Measurements from ENCODE around the gene RPLP2. TPM values are rescaled to one million over a fixed set of nuclear protein-coding genes. Genes with fewer than 3 reads are reported as not detected.

RPLP2 gene
- total RNA-seq, 3 donors from 2014 or later, result 583 to 1,665 (median 1,093) TPM

GRCh38 chr11:792873-793272 lies 16.9 kb upstream of the RPLP2 start:
- Histone ChIP-seq H3K27me3 (peaks cover 0 to 11% of the 10 kb centered on the region in 2 donors), H3K27ac (no peak overlapping the region), H3K4me1 (peaks cover 10 to 14% of the 10 kb centered on the region in 2 donors), H3K9me3 (no peaks in the 10 kb centered on the region), H3K4me3 (no peak overlapping the region), H3K36me3 (no peaks in the 10 kb centered on the region)
- TF ChIP-seq POLR2AphosphoS5 (IDR thresholded peaks at IDR 0.05) (no peak), POLR2A (IDR thresholded peaks at IDR 0.05) (no peak)
- intact Hi-C loops (cut with DNase I; ENCODE audit: low total_unique reads), result no loop called here
- no peak for DNase-seq (ENCODE audit: low spot score in 2 of 2)

- H3K4me1 ChIP-seq, result peaks cover 10 to 14% of the 10 kb centered on the region in 2 donors
- no peak for DNase-seq (ENCODE audit: low spot score in 2 of 2)
- TF ChIP-seq POLR2AphosphoS5 (IDR thresholded peaks at IDR 0.05) (no peak), CTCF (IDR thresholded peaks at IDR 0.05) (no peak), POLR2A (IDR thresholded peaks at IDR 0.05) (no peak)
- no peaks in the 10 kb centered on the region for H3K9me3 ChIP-seq
- intact Hi-C loops (cut with DNase I; ENCODE audit: low total_unique reads), result no loop called here
- H3K27ac ChIP-seq, result no peak overlapping the region
- H3K36me3 ChIP-seq, result no peaks in the 10 kb centered on the region
- no peak overlapping the region for H3K4me3 ChIP-seq
- H3K27me3 ChIP-seq, result peaks cover 0 to 11% of the 10 kb centered on the region in 2 donors
These were observed 16.2 kb upstream of the RPLP2 start for GRCh38 chr11:793556-793955.

- Histone ChIP-seq H3K36me3 (no peaks in the 10 kb centered on the region), H3K4me1 (peaks cover 10 to 14% of the 10 kb centered on the region in 2 donors), H3K9me3 (no peaks in the 10 kb centered on the region), H3K27me3 (peaks cover 0 to 8% of the 10 kb centered on the region in 2 donors), H3K27ac (no peak overlapping the region), H3K4me3 (no peak overlapping the region)
- intact Hi-C loops (cut with DNase I; ENCODE audit: low total_unique reads), result no loop called here
- no peak for DNase-seq (ENCODE audit: low spot score in 2 of 2)
- no peak for TF ChIP-seq CTCF (IDR thresholded peaks at IDR 0.05)
- TF ChIP-seq POLR2AphosphoS5 (IDR thresholded peaks at IDR 0.05), result no peak
- no peak for TF ChIP-seq POLR2A (IDR thresholded peaks at IDR 0.05)
These were observed 15.6 kb upstream of the RPLP2 start for GRCh38 chr11:794013-794765.

GRCh38 chr11:794766-795633 lies 14.8 kb upstream of the RPLP2 start:
- DNase-seq (ENCODE audit: low spot score in 2 of 2), result no peak
- intact Hi-C loops (cut with DNase I; ENCODE audit: low total_unique reads), result no loop called here
- Histone ChIP-seq H3K9me3 (no peaks in the 10 kb centered on the region), H3K36me3 (no peaks in the 10 kb centered on the region), H3K27ac (peak overlapping the region; percentile 86 to 87), H3K4me1 (peaks cover 10 to 14% of the 10 kb centered on the region in 2 donors), H3K27me3 (peaks cover 0 to under 1% of the 10 kb centered on the region in 2 donors), H3K4me3 (peak overlapping the region; percentile 62 to 82 (median 79))
- TF ChIP-seq CTCF (IDR thresholded peaks at IDR 0.05) (no peak), POLR2A (IDR thresholded peaks at IDR 0.05) (no peak), POLR2AphosphoS5 (IDR thresholded peaks at IDR 0.05) (no peak)

- TF ChIP-seq POLR2AphosphoS5 (IDR thresholded peaks at IDR 0.05) (no peak), POLR2A (IDR thresholded peaks at IDR 0.05) (no peak), CTCF (IDR thresholded peaks at IDR 0.05) (no peak)
- Histone ChIP-seq H3K4me1 (peaks cover 10 to 14% of the 10 kb centered on the region in 2 donors), H3K9me3 (no peaks in the 10 kb centered on the region), H3K27me3 (no peaks in the 10 kb centered on the region), H3K27ac (peak overlapping the region; percentile 86 to 87), H3K36me3 (no peaks in the 10 kb centered on the region), H3K4me3 (peak overlapping the region; percentile 62 to 82 (median 79))
- intact Hi-C loops (cut with DNase I; ENCODE audit: low total_unique reads), result no loop called here
- DNase-seq (ENCODE audit: low spot score in 2 of 2), result peak in 1 of 2 donors; percentile 61
These were observed 13.9 kb upstream of the RPLP2 start for GRCh38 chr11:795634-796564.
